H9 (cell line): ENCODE measurements around the gene LARGE1. TPM values are rescaled to one million over a fixed set of nuclear protein-coding genes. Genes with fewer than 3 reads are reported as not detected.

Experiments used
- DNase-seq: peaks from one replicate; pipeline ENCODE4 v3.0.0-alpha.2; 2017
- H2AFZ ChIP-seq: one replicate; pipeline ENCODE4 v1.6.1; 2013; ENCODE audit warnings: mild to moderate bottlenecking, low read length, control low read depth, moderate library complexity
- H2AK5ac ChIP-seq: 2 replicates; pipeline ENCODE4 v1.6.1; 2013; ENCODE audit warnings: low read length, control low read depth, mixed read lengths; ENCODE audit not compliant: insufficient read length
- H2BK120ac ChIP-seq: one replicate; pipeline ENCODE4 v1.6.1; 2013; ENCODE audit warnings: low read depth, mild to moderate bottlenecking, low read length, control low read depth, inconsistent platforms; ENCODE audit not compliant: poor library complexity, severe bottlenecking
- H2BK12ac ChIP-seq: 2 replicates; pipeline ENCODE4 v1.6.1; 2013; ENCODE audit warnings: low read length, control low read depth, mixed read lengths, low read depth; ENCODE audit not compliant: insufficient read length
- H2BK15ac ChIP-seq: 2 replicates; pipeline ENCODE4 v1.6.1; 2013; ENCODE audit warnings: low read depth, low read length, control low read depth
- H2BK20ac ChIP-seq: one replicate; pipeline ENCODE4 v1.6.1; 2013; ENCODE audit warnings: low read depth, mild to moderate bottlenecking, low read length, control low read depth, inconsistent platforms; ENCODE audit not compliant: poor library complexity, severe bottlenecking
- H2BK5ac ChIP-seq: 2 replicates; pipeline ENCODE4 v1.6.1; 2013; ENCODE audit warnings: low read length, control low read depth, mixed read lengths; ENCODE audit not compliant: insufficient read length
- H3K14ac ChIP-seq: 2 replicates; pipeline ENCODE4 v1.6.1; 2013; ENCODE audit warnings: low read length, control low read depth; ENCODE audit not compliant: insufficient read depth
- H3K18ac ChIP-seq: 2 replicates; pipeline ENCODE4 v1.6.1; 2013; ENCODE audit warnings: low read depth, mild to moderate bottlenecking, mixed read lengths, low read length, control low read depth; ENCODE audit not compliant: insufficient read length
- H3K23ac ChIP-seq: 2 replicates; pipeline ENCODE4 v1.6.1; 2013; ENCODE audit warnings: low read length, control low read depth, mixed read lengths, low read depth; ENCODE audit not compliant: insufficient read length
- H3K23me2 ChIP-seq: 2 replicates; pipeline ENCODE4 v1.6.1; 2013; ENCODE audit warnings: low read depth, mild to moderate bottlenecking, mixed read lengths, low read length, control low read depth; ENCODE audit not compliant: insufficient read length, poor library complexity, severe bottlenecking
- H3K27ac ChIP-seq: 2 replicates; pipeline ENCODE4 v1.5.1; 2013; ENCODE audit warnings: low read length, control low read depth, mixed read lengths, low read depth; ENCODE audit not compliant: insufficient read length
- H3K27me3 ChIP-seq: 2 replicates; pipeline ENCODE4 v1.6.1; 2013; ENCODE audit warnings: low read length, control low read depth, inconsistent platforms; ENCODE audit not compliant: insufficient read depth
- H3K4ac ChIP-seq: 2 replicates; pipeline ENCODE4 v1.6.1; 2013; ENCODE audit warnings: low read depth, mild to moderate bottlenecking, control low read depth, inconsistent platforms, low read length, moderate library complexity
- H3K4me1 ChIP-seq: 2 replicates; pipeline ENCODE4 v1.6.1; 2013; ENCODE audit warnings: low read length, control low read depth, inconsistent platforms; ENCODE audit not compliant: insufficient read depth
- H3K4me2 ChIP-seq: 2 replicates; pipeline ENCODE4 v1.6.1; 2013; ENCODE audit warnings: low read length, control low read depth, mixed read lengths; ENCODE audit not compliant: insufficient read length, insufficient read depth
- H3K56ac ChIP-seq: 2 replicates; pipeline ENCODE4 v1.6.1; 2013; ENCODE audit warnings: low read depth, mild to moderate bottlenecking, mixed read lengths, low read length, control low read depth; ENCODE audit not compliant: insufficient read length
- H3K79me1 ChIP-seq: 2 replicates; pipeline ENCODE4 v1.6.1; 2013; ENCODE audit warnings: low read depth, mild to moderate bottlenecking, moderate library complexity, low read length, control low read depth, inconsistent platforms; ENCODE audit not compliant: insufficient read depth, poor library complexity, severe bottlenecking
- H3K79me2 ChIP-seq: 2 replicates; pipeline ENCODE4 v1.6.1; 2013; ENCODE audit warnings: low read length, control low read depth, inconsistent platforms; ENCODE audit not compliant: insufficient read depth
- H3K9ac ChIP-seq: 2 replicates; pipeline ENCODE4 v1.6.1; 2013; ENCODE audit warnings: low read length, control low read depth, mixed read lengths; ENCODE audit not compliant: insufficient read length; ENCODE audit errors: extremely low read depth
- H3K9me3 ChIP-seq: one replicate; pipeline ENCODE4 v1.6.1; 2013; ENCODE audit warnings: low read depth, low read length, inconsistent platforms; ENCODE audit not compliant: control insufficient read depth
- H3T11ph ChIP-seq: one replicate; pipeline ENCODE4 v1.6.1; 2013; ENCODE audit warnings: mild to moderate bottlenecking, low read length, control low read depth, inconsistent platforms
- H4K20me1 ChIP-seq: one replicate; pipeline ENCODE4 v1.6.1; 2013; ENCODE audit not compliant: control insufficient read depth, insufficient read length, insufficient read depth
- H4K5ac ChIP-seq: 2 replicates; pipeline ENCODE4 v1.6.1; 2013; ENCODE audit warnings: low read depth, mild to moderate bottlenecking, mixed read lengths, low read length, control low read depth; ENCODE audit not compliant: insufficient read length
- H4K8ac ChIP-seq: replicated peaks from 2 replicates; pipeline ENCODE4 v1.6.1; 2013; ENCODE audit warnings: low read length, control low read depth, mixed read lengths, low read depth; ENCODE audit not compliant: insufficient read length
- H4K91ac ChIP-seq: 2 replicates; pipeline ENCODE4 v1.6.1; 2013; ENCODE audit warnings: low read depth, mild to moderate bottlenecking, moderate library complexity, mixed read lengths, low read length, control low read depth; ENCODE audit not compliant: insufficient read length
- H3K27ac Mint-ChIP-seq, 3 experiments: 2 replicates in 2 of 3; 3 replicates in 1 of 3; pipeline ENCODE4 v1.8.0; 2020 to 2021; ENCODE audit warnings: mixed read lengths in 3 of 3, mild to moderate bottlenecking in 1 of 3, moderate library complexity in 1 of 3
- H3K27me3 Mint-ChIP-seq: 2 replicates; pipeline ENCODE4 v1.8.0; 2021; ENCODE audit warnings: low read depth, mild to moderate bottlenecking, moderate library complexity, mixed read lengths
- H3K36me3 Mint-ChIP-seq, 3 experiments: 2 replicates in 2 of 3; 3 replicates in 1 of 3; pipeline ENCODE4 v1.8.0; 2020 to 2021; ENCODE audit warnings: low read depth in 3 of 3, mixed read lengths in 3 of 3; ENCODE audit not compliant: insufficient read depth in 1 of 3
- H3K4me1 Mint-ChIP-seq, 2 experiments: 2 replicates each; pipeline ENCODE4 v1.8.0; 2020; ENCODE audit warnings: mixed read lengths in 2 of 2
- H3K4me3 Mint-ChIP-seq, 2 experiments: 2 replicates in 1 of 2; 3 replicates in 1 of 2; pipeline ENCODE4 v1.8.0; 2020 to 2021; ENCODE audit warnings: mild to moderate bottlenecking in 2 of 2, mixed read lengths in 2 of 2, moderate library complexity in 1 of 2
- H3K9me3 Mint-ChIP-seq, 2 experiments: 2 replicates in 1 of 2; 3 replicates in 1 of 2; pipeline ENCODE4 v1.8.0; 2020; ENCODE audit warnings: mild to moderate bottlenecking in 2 of 2, mixed read lengths in 2 of 2, moderate library complexity in 1 of 2
- CTCF ChIP-seq: fragments of 200-600 bp; sonication (generic); conservative IDR thresholded peaks from 3 replicates; pipeline ENCODE4 v1.8.0; 2021; ENCODE audit warnings: antibody characterized with exemption, mild to moderate bottlenecking
- WGBS: extraction: QIAGEN DNeasy Blood & Tissue Kit; methylation state at CpG from one replicate; pipeline ENCODE4 v1.1.7; 2013; ENCODE audit warnings: missing lambda C conversion rate, low lambda C conversion rate, mixed read lengths; ENCODE audit not compliant: insufficient read length; ENCODE audit errors: extremely low coverage; 5-methylcytosine and 5-hydroxymethylcytosine counted together
- total RNA-seq: library from RNA; stranded (reverse); gene quantifications from 2 replicates; pipeline ENCODE4 v1.2.1, GENCODE V29; 2021

LARGE1 gene
- total RNA-seq, 1 experiment from 2014 or later: 43.5 TPM

DNA sequence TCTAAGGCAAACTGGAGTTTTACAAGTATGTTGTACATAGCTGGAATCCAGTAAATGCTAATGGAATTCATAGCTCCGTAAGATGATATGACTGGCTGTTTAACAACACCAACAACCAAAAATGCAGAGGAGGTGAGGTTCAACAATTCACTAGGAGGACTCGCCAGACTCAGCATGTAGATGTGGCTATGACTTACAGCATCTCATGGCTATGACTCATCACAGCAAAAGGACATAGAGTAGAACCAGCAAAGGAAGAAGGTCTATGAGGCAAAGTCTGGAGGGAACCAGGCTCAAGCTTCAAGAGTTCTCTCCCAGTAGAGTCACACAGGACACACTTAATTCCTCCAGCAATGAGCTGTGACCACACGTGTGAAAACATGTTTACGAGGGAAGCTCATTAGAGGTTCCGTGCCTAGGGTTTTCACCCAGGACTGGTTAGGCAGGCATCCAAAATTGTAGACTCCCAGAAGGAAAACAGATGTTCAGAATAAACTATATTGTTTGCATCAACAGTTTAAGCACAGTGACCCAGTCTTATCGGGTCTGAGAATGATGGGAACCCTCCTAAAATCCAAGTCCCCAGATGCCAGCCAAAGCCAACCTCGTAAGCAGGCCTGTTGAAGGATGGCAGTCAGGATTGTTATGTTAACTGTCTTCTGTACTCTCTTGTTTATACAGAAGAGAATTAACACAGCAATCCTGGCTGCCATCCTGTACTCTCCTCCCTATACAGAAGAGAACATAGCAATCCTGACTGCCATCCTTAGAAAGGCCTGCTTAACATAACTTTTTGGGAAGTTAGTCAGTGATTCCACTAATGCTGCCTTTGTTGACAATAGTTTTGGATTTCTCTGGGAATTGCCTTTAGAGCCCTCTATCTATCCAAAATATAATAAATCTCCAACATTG lies 116.6 kb downstream of the LARGE1 start:
- H3K56ac ChIP-seq: no peak overlapping the region
- TF ChIP-seq CTCF: no peak
- H2BK5ac ChIP-seq: no peak overlapping the region
- H2BK12ac ChIP-seq: no peak overlapping the region
- no peak overlapping the region for H3K4me2 ChIP-seq
- no peaks in the 10 kb centered on the region for H3K27me3 ChIP-seq
- Mint-ChIP-seq H3K27me3 (no peaks in the 10 kb centered on the region; the same call in 1 of the 2 replicates), H3K4me1 (peaks cover 17 to 26% of the 10 kb centered on the region in 2 experiments), H3K36me3 (peaks cover 11 to 16% (median 15%) of the 10 kb centered on the region in 3 experiments), H3K4me3 (no peak overlapping the region), H3K27ac (no peak overlapping the region), H3K9me3 (peaks cover 11 to 14% of the 10 kb centered on the region in 2 experiments; a peak in 4 of 5 replicates)
- no peak overlapping the region for H3K4ac ChIP-seq
- H2BK15ac ChIP-seq: no peak overlapping the region
- no CpG with 5 or more reads among the region's 7 CpGs for WGBS
- no peak overlapping the region for H2AFZ ChIP-seq
- peaks cover 2% of the 10 kb centered on the region; the same call in 1 of the 2 replicates for H3K4me1 ChIP-seq
- no peak overlapping the region for H4K8ac ChIP-seq
- no peaks in the 10 kb centered on the region for H4K20me1 ChIP-seq
- H3K79me2 ChIP-seq: peaks cover 28% of the 10 kb centered on the region; the same call in 1 of the 2 replicates
- H2AK5ac ChIP-seq: no peak overlapping the region
- no peak overlapping the region for H3K23ac ChIP-seq
- no peak overlapping the region for H2BK120ac ChIP-seq
- H3T11ph ChIP-seq: no peak overlapping the region
- no peak overlapping the region for H2BK20ac ChIP-seq
- no peak overlapping the region for H3K9ac ChIP-seq
- no peak overlapping the region for H4K91ac ChIP-seq
- no peak overlapping the region for H4K5ac ChIP-seq
- H3K27ac ChIP-seq: no peak overlapping the region
- no peak overlapping the region for H3K14ac ChIP-seq
- no peaks in the 10 kb centered on the region for H3K23me2 ChIP-seq
- H3K18ac ChIP-seq: no peak overlapping the region
- peaks cover 6% of the 10 kb centered on the region for H3K79me1 ChIP-seq
- no peak for DNase-seq
- H3K9me3 ChIP-seq: no peaks in the 10 kb centered on the region
